Activated CD8-positive, alpha-beta T cell treated with anti-CD3 and anti-CD28 coated beads, Interleukin-2, amount 10 ng/mL, durations not matched to agents 7 days and 5 days (primary cell): Measurements from ENCODE around the gene MYBBP1A. TPM values are rescaled to one million over a fixed set of nuclear protein-coding genes. Genes with fewer than 3 reads are reported as not detected.
"Not testable (repeated sequence)": the region's sequence is repeated elsewhere in the genome, so short reads cannot be mapped to it uniquely, and the experiment has no call there.

Experiments
- ATAC-seq: fragments of 150-1000 bp; cut with Tn5 transposase; one replicate; pipeline ENCODE4 v1.10.0; 2021; ENCODE audit warnings: moderate library complexity
- CTCF ChIA-PET: fragments of 350-600 bp; sonication (Branson Sonifier 250); formaldehyde crosslinking; loops from one replicate; lab custom pipeline; 2021; ENCODE audit warnings: antibody characterized with exemption; lab: Charles Lee
- POLR2A ChIA-PET: fragments of 350-600 bp; sonication (Branson Sonifier 250); formaldehyde crosslinking; loops from one replicate; lab custom pipeline; 2021; ENCODE audit warnings: antibody characterized with exemption; lab: Charles Lee
- DNase-seq: peaks from one replicate; pipeline ENCODE4 v3.0.0-alpha.2; 2020
- H3K27ac Mint-ChIP-seq: one replicate; pipeline ENCODE4 v1.8.0; 2021; ENCODE audit warnings: mild to moderate bottlenecking, mixed read lengths
- H3K27me3 Mint-ChIP-seq: one replicate; pipeline ENCODE4 v1.8.0; 2021; ENCODE audit warnings: low read depth, mixed read lengths
- H3K36me3 Mint-ChIP-seq: one replicate; pipeline ENCODE4 v1.8.0; 2021; ENCODE audit warnings: low read depth, mixed read lengths
- H3K4me1 Mint-ChIP-seq: one replicate; pipeline ENCODE4 v1.8.0; 2021; ENCODE audit warnings: low read depth, mixed read lengths
- H3K4me3 Mint-ChIP-seq: one replicate; pipeline ENCODE4 v1.8.0; 2021; ENCODE audit warnings: mild to moderate bottlenecking, mixed read lengths
- H3K9me3 Mint-ChIP-seq: one replicate; pipeline ENCODE4 v1.8.0; 2022; ENCODE audit warnings: mixed read lengths; ENCODE audit not compliant: insufficient read depth
- total RNA-seq, 2 experiments: library from RNA; stranded (reverse); gene quantifications; one replicate each; pipeline ENCODE4 v1.2.3, GENCODE V29; 2021

The MYBBP1A gene
- total RNA-seq = 10 to 100 TPM; 70.7 to 76.7 TPM

- peak; percentile 93 for ATAC-seq
- H3K4me1 Mint-ChIP-seq = peaks cover 35% of the 10 kb centered on the region
- peaks cover 25% of the 10 kb centered on the region for H3K36me3 Mint-ChIP-seq
- POLR2A ChIA-PET = interaction anchor here (0.6 to 1.0 kb wide), 5 partner anchors 10 to 189 kb away, joined by 3 read pairs; partner anchors contain the start of gene UBE2G1
- CTCF ChIA-PET = interaction anchor here (1.0 to 5.3 kb wide), 5 partner anchors 8 to 354 kb away, joined by 3 to 44 read pairs (median 3); no protein-coding TSS in a partner anchor
- no peaks in the 10 kb centered on the region for H3K27me3 Mint-ChIP-seq
- H3K27ac Mint-ChIP-seq = peak within 1 kb of the TSS; percentile 95
- peak; percentile 98 for DNase-seq
- no peaks in the 10 kb centered on the region for H3K9me3 Mint-ChIP-seq
- peak within 1 kb of the TSS; percentile 93 for H3K4me3 Mint-ChIP-seq
Observed at GRCh38 chr17:4554997-4555799, at the start of gene MYBBP1A. MYBBP1A (minus strand) TSS chr17:4555384; CDS start chr17:4555324, 60 bp downstream.

- H3K4me3 Mint-ChIP-seq, CTCF ChIA-PET, H3K36me3 Mint-ChIP-seq, ATAC-seq, H3K27ac Mint-ChIP-seq, POLR2A ChIA-PET, H3K9me3 Mint-ChIP-seq, DNase-seq, H3K4me1 Mint-ChIP-seq: not testable (repeated sequence)
- peaks cover 25% of the 10 kb centered on the region for H3K27me3 Mint-ChIP-seq
Observed at GRCh38 chr17:4604736-4605135, 49.6 kb upstream of the MYBBP1A start.

- CTCF ChIA-PET = no interaction called here
- Mint-ChIP-seq H3K27ac (no peak overlapping the region), H3K4me3 (no peak overlapping the region), H3K36me3 (no peaks in the 10 kb centered on the region), H3K27me3 (peaks cover 19% of the 10 kb centered on the region), H3K9me3 (no peaks in the 10 kb centered on the region), H3K4me1 (no peaks in the 10 kb centered on the region)
- POLR2A ChIA-PET = no interaction called here
- DNase-seq (no peak), ATAC-seq (no peak)
Observed at GRCh38 chr17:4604111-4604644, 49.0 kb upstream of the MYBBP1A start.

- ATAC-seq = no peak
- CTCF ChIA-PET = interaction anchor here (1.6 kb wide), 1 partner anchor 35 kb away, joined by 6 read pairs; no protein-coding TSS in a partner anchor
- Mint-ChIP-seq H3K27me3 (peaks cover 2% of the 10 kb centered on the region), H3K4me1 (no peaks in the 10 kb centered on the region), H3K9me3 (no peaks in the 10 kb centered on the region), H3K36me3 (no peaks in the 10 kb centered on the region), H3K27ac (no peak overlapping the region), H3K4me3 (no peak overlapping the region)
- no peak for DNase-seq
- POLR2A ChIA-PET = no interaction called here
Observed at GRCh38 chr17:4602041-4602440, 46.9 kb upstream of the MYBBP1A start.

- H3K27ac Mint-ChIP-seq = no peak overlapping the region
- no peaks in the 10 kb centered on the region for H3K9me3 Mint-ChIP-seq
- peaks cover 2% of the 10 kb centered on the region for H3K27me3 Mint-ChIP-seq
- no peaks in the 10 kb centered on the region for H3K4me1 Mint-ChIP-seq
- no peak overlapping the region for H3K4me3 Mint-ChIP-seq
- DNase-seq = no peak
- ATAC-seq = no peak
- POLR2A ChIA-PET = no interaction called here
- no peaks in the 10 kb centered on the region for H3K36me3 Mint-ChIP-seq
- CTCF ChIA-PET = no interaction called here
Observed at GRCh38 chr17:4601326-4601725, 46.1 kb upstream of the MYBBP1A start.

- Mint-ChIP-seq H3K9me3 (no peaks in the 10 kb centered on the region), H3K36me3 (no peaks in the 10 kb centered on the region), H3K27me3 (peaks cover 2% of the 10 kb centered on the region), H3K4me3 (no peak overlapping the region), H3K27ac (no peak overlapping the region), H3K4me1 (no peaks in the 10 kb centered on the region)
- ChIA-PET POLR2A (no interaction called here), CTCF (no interaction called here)
- DNase-seq = no peak
- ATAC-seq = no peak
Observed at GRCh38 chr17:4600563-4600962, 45.4 kb upstream of the MYBBP1A start.

- no peak for ATAC-seq
- POLR2A ChIA-PET = no interaction called here
- peaks cover 2% of the 10 kb centered on the region for H3K27me3 Mint-ChIP-seq
- DNase-seq = no peak
- H3K9me3 Mint-ChIP-seq = no peaks in the 10 kb centered on the region
- H3K4me1 Mint-ChIP-seq = peaks cover 6% of the 10 kb centered on the region
- H3K36me3 Mint-ChIP-seq = no peaks in the 10 kb centered on the region
- no peak overlapping the region for H3K4me3 Mint-ChIP-seq
- H3K27ac Mint-ChIP-seq = no peak overlapping the region
- CTCF ChIA-PET = no interaction called here
Observed at GRCh38 chr17:4599505-4600281, 44.5 kb upstream of the MYBBP1A start.

- no peak overlapping the region for H3K27ac Mint-ChIP-seq
Observed at GRCh38 chr17:4598776-4599504, 43.8 kb upstream of the MYBBP1A start.

GRCh38 chr17:4597975-4598374 is 42.8 kb upstream of the MYBBP1A start:
- no peak for ATAC-seq
- H3K4me3 Mint-ChIP-seq = no peak overlapping the region
- H3K27ac Mint-ChIP-seq = no peak overlapping the region
- ChIA-PET POLR2A (no interaction called here), CTCF (interaction anchor here (1.1 to 1.2 kb wide), 2 partner anchors 29 to 31 kb away, joined by 3 to 4 read pairs; no protein-coding TSS in a partner anchor)
- peaks cover 6% of the 10 kb centered on the region for H3K4me1 Mint-ChIP-seq
- peaks cover 2% of the 10 kb centered on the region for H3K27me3 Mint-ChIP-seq
- H3K9me3 Mint-ChIP-seq = no peaks in the 10 kb centered on the region
- H3K36me3 Mint-ChIP-seq = no peaks in the 10 kb centered on the region
- no peak for DNase-seq

More at GRCh38 chr17:4598776-4599504, 43.8 kb upstream of the MYBBP1A start:
- H3K27me3 Mint-ChIP-seq = peaks cover 2% of the 10 kb centered on the region
- peaks cover 6% of the 10 kb centered on the region for H3K4me1 Mint-ChIP-seq
- ChIA-PET CTCF (interaction anchor here (0.9 to 1.2 kb wide), 3 partner anchors 26 to 32 kb away, joined by 3 to 4 read pairs (median 3); no protein-coding TSS in a partner anchor), POLR2A (no interaction called here)
- DNase-seq (no peak), ATAC-seq (no peak)
- no peaks in the 10 kb centered on the region for H3K9me3 Mint-ChIP-seq
- H3K36me3 Mint-ChIP-seq = no peaks in the 10 kb centered on the region
- no peak overlapping the region for H3K4me3 Mint-ChIP-seq

GRCh38 chr17:4596636-4597380 is 41.6 kb upstream of the MYBBP1A start:
- H3K27me3 Mint-ChIP-seq = peaks cover 2% of the 10 kb centered on the region
- H3K36me3 Mint-ChIP-seq = no peaks in the 10 kb centered on the region
- H3K4me3 Mint-ChIP-seq = no peak overlapping the region
- peaks cover 6% of the 10 kb centered on the region for H3K4me1 Mint-ChIP-seq
- ATAC-seq (no peak), DNase-seq (no peak)
- no peak overlapping the region for H3K27ac Mint-ChIP-seq
- no peaks in the 10 kb centered on the region for H3K9me3 Mint-ChIP-seq
- ChIA-PET POLR2A (no interaction called here), CTCF (no interaction called here)
